ENCODE data around the gene ABHD12.

The ABHD12 gene

DNA sequence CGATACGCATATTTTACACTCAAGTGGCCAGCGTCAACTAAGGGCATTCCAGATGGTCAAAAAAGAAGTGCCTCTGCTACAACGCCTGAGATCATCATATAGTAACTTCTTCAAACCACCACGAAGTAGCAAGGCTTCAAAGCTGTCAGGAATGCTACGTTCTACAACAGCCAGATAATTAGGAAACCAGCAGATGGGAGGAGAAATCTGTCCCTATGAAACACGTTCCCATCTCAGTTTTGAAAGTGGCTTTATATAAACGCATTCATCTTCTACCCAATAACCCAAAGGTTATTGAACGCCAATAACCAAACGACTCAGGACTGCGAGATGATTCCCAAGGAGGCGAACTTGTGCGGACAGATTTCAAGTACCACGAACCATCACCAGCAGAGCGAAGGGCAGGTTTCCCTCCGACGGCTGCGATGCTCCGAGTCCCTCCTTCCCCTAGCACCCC lies 1.2 kb downstream of the ABHD12 start:
- CTCF ChIA-PET: no interaction called here
- H3K27ac ChIP-seq: peak overlapping the region; percentile 85
- POLR2A ChIA-PET (ENCODE audit: low non-redundant PET): no interaction called here
- TF ChIP-seq, protein P1, sequence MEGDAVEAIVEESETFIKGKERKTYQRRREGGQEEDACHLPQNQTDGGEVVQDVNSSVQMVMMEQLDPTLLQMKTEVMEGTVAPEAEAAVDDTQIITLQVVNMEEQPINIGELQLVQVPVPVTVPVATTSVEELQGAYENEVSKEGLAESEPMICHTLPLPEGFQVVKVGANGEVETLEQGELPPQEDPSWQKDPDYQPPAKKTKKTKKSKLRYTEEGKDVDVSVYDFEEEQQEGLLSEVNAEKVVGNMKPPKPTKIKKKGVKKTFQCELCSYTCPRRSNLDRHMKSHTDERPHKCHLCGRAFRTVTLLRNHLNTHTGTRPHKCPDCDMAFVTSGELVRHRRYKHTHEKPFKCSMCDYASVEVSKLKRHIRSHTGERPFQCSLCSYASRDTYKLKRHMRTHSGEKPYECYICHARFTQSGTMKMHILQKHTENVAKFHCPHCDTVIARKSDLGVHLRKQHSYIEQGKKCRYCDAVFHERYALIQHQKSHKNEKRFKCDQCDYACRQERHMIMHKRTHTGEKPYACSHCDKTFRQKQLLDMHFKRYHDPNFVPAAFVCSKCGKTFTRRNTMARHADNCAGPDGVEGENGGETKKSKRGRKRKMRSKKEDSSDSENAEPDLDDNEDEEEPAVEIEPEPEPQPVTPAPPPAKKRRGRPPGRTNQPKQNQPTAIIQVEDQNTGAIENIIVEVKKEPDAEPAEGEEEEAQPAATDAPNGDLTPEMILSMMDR (conservative IDR thresholded peaks at IDR 0.05; ENCODE audit: low read depth): no peak
- no peak for DNase-seq (ENCODE audit: low spot score)

DNA sequence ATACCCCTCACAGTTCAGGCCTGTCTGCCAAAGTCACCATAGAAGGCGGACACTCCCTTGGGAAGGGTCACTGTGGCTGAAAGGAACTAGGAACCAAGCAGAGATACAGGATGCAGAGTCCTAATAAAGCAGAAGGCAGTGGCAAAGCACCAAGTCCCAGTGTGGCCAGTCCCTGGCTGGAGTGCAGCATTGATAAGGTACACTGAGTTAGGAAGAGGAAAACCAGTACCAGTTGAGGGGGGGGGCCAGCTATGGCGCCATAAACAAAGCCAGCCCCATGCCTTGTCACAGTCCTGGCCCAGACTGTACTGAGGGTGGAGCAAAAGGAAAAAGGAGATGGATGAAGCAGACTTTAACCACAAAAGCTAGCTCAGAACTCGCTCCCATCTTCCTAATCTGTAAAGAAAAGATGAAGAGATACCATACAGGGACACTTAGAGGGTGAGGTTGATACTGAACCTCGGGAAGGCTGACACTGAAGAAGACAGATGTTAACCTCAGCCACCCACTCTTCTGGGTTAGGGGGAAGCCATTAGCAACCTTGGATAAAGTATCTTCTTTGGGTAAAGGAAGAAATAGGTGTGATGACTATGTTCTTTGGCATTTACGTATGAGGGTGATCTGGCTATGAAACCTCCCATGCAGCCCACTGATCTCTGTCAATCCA lies 7.8 kb downstream of the ABHD12 start:
- no peak overlapping the region for H3K27ac ChIP-seq
- TF ChIP-seq, protein P1 (conservative IDR thresholded peaks at IDR 0.05; ENCODE audit: low read depth): no peak
- ChIA-PET POLR2A (ENCODE audit: low non-redundant PET) (no interaction called here), CTCF (no interaction called here)
- DNase-seq (ENCODE audit: low spot score): no peak

DNA sequence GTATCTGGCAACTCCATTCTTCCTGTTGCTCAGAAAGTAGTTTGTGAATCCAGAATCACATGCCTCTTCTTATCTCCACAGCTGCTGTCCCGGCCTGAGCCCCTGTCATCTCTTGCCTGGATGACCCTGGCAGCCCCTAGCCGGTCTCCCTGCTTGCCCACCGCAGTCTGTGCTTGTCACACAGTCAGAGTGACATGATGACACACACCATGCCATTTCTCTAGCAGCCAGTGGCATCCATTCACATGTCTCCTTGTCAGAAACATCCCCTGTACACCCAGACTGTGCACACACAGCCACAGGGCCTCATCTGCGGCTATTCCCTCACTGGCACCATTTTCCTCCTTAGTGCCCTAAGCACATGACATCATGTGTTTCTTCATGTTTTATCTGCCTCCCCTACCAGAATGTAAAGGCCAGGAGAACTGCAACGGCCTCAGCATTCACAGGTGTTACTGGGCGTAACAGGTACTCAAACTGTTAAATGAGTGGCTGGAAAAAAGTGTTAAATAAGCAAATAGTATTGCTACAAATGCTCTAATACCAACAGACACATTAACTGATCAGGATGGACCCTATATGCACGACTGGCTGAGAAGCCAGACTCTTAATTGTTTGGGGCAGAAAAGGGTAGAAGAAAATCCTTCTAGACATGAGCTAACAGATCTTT lies 9.6 kb downstream of the ABHD12 start:
- CTCF ChIA-PET: no interaction called here
- TF ChIP-seq, protein P1 (conservative IDR thresholded peaks at IDR 0.05; ENCODE audit: low read depth): no peak
- no peak for DNase-seq (ENCODE audit: low spot score)
- POLR2A ChIA-PET (ENCODE audit: low non-redundant PET): no interaction called here
- H3K27ac ChIP-seq: no peak overlapping the region

DNA sequence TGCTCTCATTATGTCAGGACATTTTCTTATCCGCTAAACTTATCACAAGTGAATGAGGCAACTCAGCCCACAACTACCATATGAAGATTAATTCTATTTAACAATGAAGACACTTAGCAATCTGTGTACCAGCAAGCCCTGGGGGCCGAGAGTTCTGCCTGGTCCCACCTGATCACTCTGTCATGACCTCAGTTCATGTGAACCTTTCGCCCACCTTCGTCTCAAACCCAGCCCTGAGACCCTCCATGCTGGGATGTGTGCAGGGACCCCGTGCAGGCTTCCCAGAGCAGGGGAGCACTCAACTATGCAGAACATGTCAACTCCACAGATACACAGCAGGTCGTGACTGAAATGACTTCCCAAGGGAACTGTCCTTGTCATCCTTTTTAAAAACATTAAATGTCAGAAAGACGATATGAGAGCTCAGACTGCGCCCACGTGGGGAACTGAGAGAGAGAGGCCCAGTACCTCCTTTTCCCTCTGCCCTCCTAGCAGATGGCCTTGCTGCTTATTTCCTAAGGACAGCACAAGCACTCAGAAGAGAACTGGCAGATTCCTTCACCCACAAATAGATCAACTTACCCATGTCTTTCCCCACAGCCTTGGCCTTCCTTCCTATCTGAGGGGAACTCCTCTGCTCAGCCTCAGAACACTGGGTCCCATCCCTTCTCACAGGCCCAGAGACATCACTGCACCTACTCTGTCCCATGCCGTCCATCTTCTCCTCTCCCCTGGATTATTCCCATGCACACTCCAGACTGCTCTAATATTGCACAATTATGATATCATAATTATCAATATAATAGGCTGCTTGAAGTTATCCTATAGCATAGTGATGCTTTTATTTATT lies 11.5 kb downstream of the ABHD12 start:
- no peak for DNase-seq (ENCODE audit: low spot score)
- H3K27ac ChIP-seq: no peak overlapping the region
- POLR2A ChIA-PET (ENCODE audit: low non-redundant PET): interaction anchor here (0.6 kb wide), 1 partner anchor 254 kb away, joined by 6 read pairs; no protein-coding TSS in a partner anchor
- TF ChIP-seq, protein P1 (conservative IDR thresholded peaks at IDR 0.05; ENCODE audit: low read depth): no peak
- CTCF ChIA-PET: no interaction called here

DNA sequence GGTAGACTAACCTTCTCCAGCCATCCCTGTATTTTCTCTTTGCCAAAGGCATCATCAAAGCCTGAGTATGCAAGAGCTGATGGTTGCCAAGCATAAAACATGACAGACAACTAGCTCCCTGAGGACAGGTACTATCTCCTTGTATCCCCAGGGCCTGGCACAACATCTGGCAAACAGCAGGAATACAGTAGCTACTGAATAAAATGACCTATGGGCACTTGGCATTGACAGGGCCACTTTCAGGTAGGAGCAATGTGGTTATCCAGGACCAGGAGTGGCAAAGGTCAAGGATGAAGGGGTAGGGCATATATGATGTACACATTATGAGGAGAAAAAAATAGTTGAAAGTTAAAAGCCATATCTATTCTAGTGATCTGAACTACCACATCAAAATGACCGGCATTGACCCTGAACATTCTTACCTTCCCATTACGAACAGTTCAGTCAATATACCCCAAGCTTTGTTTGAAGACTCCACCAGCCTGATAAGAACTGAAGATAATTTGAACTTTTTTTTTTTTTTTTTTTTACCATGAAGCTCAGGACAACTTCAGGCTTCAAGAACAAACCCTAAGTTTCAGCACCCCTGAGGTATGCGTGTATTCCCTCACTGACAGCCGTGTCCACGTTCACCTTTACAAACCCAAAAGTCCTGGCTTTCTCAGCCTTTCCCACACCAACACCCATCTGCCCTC lies 12.3 kb downstream of the ABHD12 start:
- TF ChIP-seq, protein P1 (conservative IDR thresholded peaks at IDR 0.05; ENCODE audit: low read depth): no peak
- ChIA-PET CTCF (no interaction called here), POLR2A (ENCODE audit: low non-redundant PET) (interaction anchor here (0.6 kb wide), 1 partner anchor 255 kb away, joined by 6 read pairs; no protein-coding TSS in a partner anchor)
- no peak overlapping the region for H3K27ac ChIP-seq
- no peak for DNase-seq (ENCODE audit: low spot score)

DNA sequence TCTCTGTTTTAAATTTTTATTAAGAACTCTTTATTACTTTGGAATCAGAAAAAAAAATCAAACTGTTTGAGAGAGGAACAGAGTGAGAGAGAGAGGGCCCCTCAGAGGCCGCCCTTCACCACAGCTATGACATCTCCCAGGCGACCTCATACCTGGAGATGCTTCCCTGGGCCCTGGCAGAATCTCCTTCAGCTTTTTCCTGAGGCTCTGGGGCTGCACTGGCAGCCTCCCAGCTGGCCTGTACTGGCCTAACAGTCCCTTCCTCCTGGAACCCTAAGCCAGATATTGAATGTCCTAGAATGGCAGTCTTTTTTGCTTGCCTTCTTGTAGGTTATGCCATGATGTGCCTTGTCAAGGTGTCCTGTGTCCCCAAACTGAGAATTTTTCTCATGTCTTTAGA lies 13.7 kb downstream of the ABHD12 start:
- ChIA-PET CTCF (no interaction called here), POLR2A (ENCODE audit: low non-redundant PET) (no interaction called here)
- TF ChIP-seq, protein P1 (conservative IDR thresholded peaks at IDR 0.05; ENCODE audit: low read depth): no peak
- no peak for DNase-seq (ENCODE audit: low spot score)
- no peak overlapping the region for H3K27ac ChIP-seq

Measured in RWPE1 (cell line).